BJ (cell line): ENCODE data around the gene SYT9. TPM values are rescaled to one million over a fixed set of nuclear protein-coding genes. Genes with fewer than 3 reads are reported as not detected.

ENCODE experiments used
- CTCF ChIA-PET: fragments of 350-600 bp; formaldehyde crosslinking; extraction: SDS; loops from one replicate; lab custom pipeline; 2021; ENCODE audit warnings: antibody characterized with exemption, inconsistent platforms; lab: Yijun Ruan, JAX
- POLR2A ChIA-PET: fragments of 300-600 bp; sonication (Branson Sonifier 250); formaldehyde crosslinking; extraction: SDS; loops from one replicate; lab custom pipeline; 2021; ENCODE audit warnings: antibody characterized with exemption; lab: Charles Lee
- DNase-seq: peaks from one replicate; pipeline ENCODE4 v3.0.0-alpha.2; 2011; ENCODE audit warnings: low read depth
- H3K27me3 ChIP-seq: 2 replicates; pipeline ENCODE4 v1.6.0; 2011; ENCODE audit warnings: low read length; ENCODE audit not compliant: control insufficient read depth, insufficient read depth
- H3K36me3 ChIP-seq: 2 replicates; pipeline ENCODE4 v1.5.1; 2011; ENCODE audit warnings: low read length; ENCODE audit not compliant: control insufficient read depth, insufficient read depth
- H3K4me3 ChIP-seq: 2 replicates; pipeline ENCODE4 v1.5.1; 2011; ENCODE audit warnings: low read depth, mild to moderate bottlenecking, control low read depth, low read length
- polyA plus RNA-seq: library from polyadenylated mRNA; depleted of rRNA; stranded (reverse); fragments of >200 nt; gene quantifications from 2 replicates; pipeline ENCODE4 v1.2.3, GENCODE V29; 2011
- TF ChIP-seq, protein P1 (sequence below): IDR thresholded peaks from 2 replicates; pipeline ENCODE4 v1.5.1; 2011; ENCODE audit warnings: low read depth, mild to moderate bottlenecking, control low read depth, inconsistent platforms, low read length, moderate library complexity; ENCODE audit not compliant: insufficient read depth

Gene SYT9
- polyA plus RNA-seq, 1 experiment: not detected

DNA sequence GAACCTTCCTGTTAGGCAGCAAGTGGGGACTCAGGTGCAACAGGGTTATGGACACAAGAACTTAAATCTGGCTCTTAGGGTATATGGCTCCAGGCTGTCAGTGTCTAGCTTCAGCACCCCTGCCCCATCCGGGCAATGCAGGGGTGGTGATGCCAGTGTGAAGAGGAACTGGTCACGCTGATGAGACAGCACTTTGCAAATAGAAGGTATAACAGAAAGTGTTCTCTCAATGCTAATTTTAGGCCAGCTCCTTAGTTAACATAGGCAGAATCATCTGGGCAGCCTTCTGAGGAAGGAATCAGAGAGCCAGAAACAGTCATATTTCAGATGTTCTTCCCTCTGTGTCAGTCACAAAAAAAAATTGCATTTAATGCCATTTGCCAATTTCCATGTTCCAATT lies 41.2 kb downstream of the SYT9 start:
- POLR2A ChIA-PET: no interaction called here
- H3K4me3 ChIP-seq: no peak overlapping the region

DNA sequence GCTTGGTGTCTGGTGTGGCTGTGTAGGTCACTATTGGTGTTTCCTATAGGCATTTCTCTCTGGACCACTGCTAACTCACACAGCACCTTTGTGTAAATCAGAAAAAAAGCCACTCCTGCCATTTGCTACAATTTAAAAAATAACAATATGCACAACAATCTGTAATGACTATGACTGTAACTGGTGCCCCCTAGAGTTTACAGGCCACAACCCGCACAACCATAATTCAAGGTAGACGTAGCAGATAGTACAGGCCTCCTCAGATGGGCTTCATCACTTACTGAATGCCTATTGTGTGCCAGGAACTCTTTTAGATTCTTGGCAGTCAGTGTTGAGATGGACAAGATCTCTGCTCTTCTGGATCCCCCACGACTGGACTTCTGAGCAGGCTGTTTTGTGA lies 47.7 kb downstream of the SYT9 start:
- CTCF ChIA-PET: interaction anchor here (0.6 kb wide), 1 partner anchor 214 kb away, joined by 3 read pairs; the partner anchor contains the start of gene PPFIBP2
- TF ChIP-seq, protein P1, sequence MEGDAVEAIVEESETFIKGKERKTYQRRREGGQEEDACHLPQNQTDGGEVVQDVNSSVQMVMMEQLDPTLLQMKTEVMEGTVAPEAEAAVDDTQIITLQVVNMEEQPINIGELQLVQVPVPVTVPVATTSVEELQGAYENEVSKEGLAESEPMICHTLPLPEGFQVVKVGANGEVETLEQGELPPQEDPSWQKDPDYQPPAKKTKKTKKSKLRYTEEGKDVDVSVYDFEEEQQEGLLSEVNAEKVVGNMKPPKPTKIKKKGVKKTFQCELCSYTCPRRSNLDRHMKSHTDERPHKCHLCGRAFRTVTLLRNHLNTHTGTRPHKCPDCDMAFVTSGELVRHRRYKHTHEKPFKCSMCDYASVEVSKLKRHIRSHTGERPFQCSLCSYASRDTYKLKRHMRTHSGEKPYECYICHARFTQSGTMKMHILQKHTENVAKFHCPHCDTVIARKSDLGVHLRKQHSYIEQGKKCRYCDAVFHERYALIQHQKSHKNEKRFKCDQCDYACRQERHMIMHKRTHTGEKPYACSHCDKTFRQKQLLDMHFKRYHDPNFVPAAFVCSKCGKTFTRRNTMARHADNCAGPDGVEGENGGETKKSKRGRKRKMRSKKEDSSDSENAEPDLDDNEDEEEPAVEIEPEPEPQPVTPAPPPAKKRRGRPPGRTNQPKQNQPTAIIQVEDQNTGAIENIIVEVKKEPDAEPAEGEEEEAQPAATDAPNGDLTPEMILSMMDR: no peak
- Histone ChIP-seq H3K27me3 (no peaks in the 10 kb centered on the region), H3K36me3 (no peaks in the 10 kb centered on the region), H3K4me3 (no peak overlapping the region)
- POLR2A ChIA-PET: no interaction called here
- DNase-seq: no peak

More for the DNA sequence above, 41.2 kb downstream of the SYT9 start:
- CTCF ChIA-PET: interaction anchor here (1.6 kb wide), 1 partner anchor 15 kb away, joined by 4 read pairs; no protein-coding TSS in a partner anchor
- Histone ChIP-seq H3K36me3 (no peaks in the 10 kb centered on the region), H3K27me3 (no peaks in the 10 kb centered on the region; the same call in 1 of the 2 replicates)
- TF ChIP-seq, protein P1: no peak
- no peak for DNase-seq

DNA sequence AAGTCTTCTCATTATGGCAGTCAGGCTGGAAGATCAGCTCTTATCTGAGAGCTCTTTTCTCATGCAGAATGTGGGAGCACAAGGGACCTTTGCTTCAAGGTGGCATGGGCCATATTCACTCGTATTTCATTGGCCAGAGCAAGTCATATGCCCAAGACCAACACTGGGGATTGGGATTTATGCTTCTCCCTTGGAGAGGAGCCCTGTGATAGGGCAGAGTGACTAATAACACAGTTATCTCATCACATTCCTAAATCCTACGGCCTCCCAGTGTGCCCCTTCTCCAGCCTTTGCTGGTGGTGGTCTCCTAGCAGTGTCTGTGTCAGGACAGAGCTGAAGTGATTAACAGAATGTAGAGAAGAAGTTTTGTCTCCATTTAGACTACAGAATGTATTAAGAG lies 48.6 kb downstream of the SYT9 start:
- no peaks in the 10 kb centered on the region for H3K36me3 ChIP-seq
- TF ChIP-seq, protein P1: no peak
- H3K4me3 ChIP-seq: no peak overlapping the region
- ChIA-PET CTCF (no interaction called here), POLR2A (no interaction called here)
- no peak for DNase-seq
- no peaks in the 10 kb centered on the region for H3K27me3 ChIP-seq

DNA sequence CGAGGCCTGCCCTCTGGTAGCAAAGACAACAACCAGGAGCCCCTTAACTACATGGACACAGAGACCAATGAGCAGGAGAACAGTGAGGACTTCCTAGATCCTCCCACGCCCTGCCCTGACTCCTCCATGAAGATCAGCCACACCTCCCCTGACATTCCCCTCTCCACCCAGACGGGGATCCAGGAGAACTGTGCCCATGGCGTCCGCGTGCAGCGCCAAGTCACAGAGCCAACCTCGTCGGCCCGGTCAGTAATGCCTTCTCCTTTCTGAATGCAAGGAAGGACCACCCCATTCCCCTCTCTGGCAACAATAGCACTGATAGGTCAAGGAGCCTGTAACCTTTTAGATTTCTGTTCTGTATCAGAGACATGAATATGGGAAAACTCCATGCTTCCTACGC lies 51.4 kb downstream of the SYT9 start:
- TF ChIP-seq, protein P1: no peak
- no peak overlapping the region for H3K4me3 ChIP-seq
- H3K36me3 ChIP-seq: no peaks in the 10 kb centered on the region
- no peak for DNase-seq
- ChIA-PET POLR2A (no interaction called here), CTCF (no interaction called here)
- no peaks in the 10 kb centered on the region for H3K27me3 ChIP-seq

DNA sequence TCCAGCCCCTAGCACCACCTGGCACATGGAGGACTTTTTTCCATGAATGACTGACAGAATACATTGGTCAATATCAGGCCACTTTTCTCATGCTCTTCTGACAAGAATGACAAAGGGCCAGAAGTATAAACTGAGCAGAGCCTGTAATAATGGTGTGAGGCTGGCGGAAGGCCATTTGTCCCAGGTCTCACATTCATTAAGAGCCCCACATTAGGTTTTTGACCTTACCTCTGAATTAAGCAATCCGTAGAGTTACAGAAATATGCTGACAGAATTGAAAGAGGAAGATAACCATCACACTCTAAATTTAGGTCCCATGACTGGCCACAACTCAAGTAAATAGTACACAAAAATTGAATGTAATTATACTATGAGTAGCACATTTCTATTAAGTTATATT lies 55.2 kb downstream of the SYT9 start:
- ChIA-PET POLR2A (no interaction called here), CTCF (no interaction called here)
- TF ChIP-seq, protein P1: no peak

More for the DNA sequence above, 55.2 kb downstream of the SYT9 start:
- H3K27me3 ChIP-seq: no peaks in the 10 kb centered on the region
- no peak for DNase-seq
- H3K36me3 ChIP-seq: no peaks in the 10 kb centered on the region
- no peak overlapping the region for H3K4me3 ChIP-seq
